ENCODE measurements around the gene MPC2.
A peak's percentile ranks its signal among the peaks of the same experiment; 100 is the strongest.

The MPC2 gene

DNA sequence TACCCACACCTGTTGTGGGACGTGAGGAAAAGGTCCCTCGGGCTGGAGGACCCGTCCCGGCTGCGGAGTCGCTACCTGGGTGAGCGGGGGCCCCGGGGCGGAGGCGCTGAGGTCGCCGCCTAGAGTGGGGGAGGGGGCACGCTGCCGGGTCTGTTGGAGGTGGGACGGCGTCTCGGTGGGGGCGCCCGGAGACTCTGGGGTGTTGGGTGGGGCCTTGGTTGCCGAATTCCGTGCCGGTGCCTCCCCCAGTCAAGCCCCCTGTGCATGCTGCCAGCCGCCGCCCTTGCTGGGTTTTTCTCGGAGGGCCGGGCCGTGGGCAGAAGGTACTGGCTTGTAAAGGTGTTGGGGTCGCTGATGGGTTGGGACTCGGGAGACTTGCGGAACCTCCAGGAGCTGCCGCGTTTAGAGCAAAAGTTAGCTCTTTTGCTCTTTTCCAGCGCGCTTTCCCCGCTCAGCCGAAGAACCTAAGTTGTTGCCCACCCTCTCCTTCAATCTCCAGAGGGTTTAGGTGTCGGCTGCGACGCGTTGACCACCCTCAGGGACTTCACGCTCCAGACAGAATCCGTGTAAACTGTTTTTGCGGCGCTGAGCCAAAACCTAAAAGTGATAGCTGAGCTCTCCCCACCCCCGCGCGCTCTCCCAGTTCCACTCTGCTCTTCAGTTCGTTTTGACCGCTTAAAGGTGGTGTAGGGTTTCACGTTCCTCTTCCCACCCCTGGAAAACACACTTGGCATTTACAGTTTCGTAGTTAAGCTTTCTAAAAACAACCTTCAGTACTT, at the start of gene MPC2:
Gene MPC2, minus strand, starts transcription at position 143 of the 779 bp plus-strand sequence. CDS start 1,231 bp downstream, outside the sequence.
- peak; percentile 50 for DNase-seq

DNA sequence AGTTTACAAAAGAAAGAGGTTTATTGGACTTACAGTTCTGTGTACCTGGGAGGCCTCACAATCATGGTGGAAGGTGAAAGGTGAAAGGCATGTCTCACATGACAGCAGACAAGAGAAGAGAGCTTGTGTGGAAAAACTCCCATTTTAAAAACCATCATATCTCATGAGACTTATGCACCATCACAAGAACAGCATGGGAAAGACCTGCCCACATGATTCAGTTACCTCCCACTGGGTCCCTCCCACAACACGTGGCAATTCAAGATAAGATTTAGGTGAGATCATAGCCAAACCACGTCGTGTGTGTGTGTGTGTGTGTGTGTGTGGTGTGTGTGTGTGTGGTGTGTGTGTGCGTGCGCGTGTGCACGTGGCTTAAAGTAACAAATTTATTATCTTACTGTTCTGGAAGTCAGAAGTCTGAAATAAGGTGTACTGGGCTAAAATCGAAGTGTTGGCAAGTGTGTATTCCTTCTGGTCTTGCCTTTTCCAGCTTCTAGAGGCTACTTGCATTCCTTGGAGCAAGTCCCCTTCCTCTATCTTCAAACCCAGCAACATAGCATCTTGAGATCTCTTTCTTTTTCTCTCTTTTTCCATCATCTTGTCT, 48.1 kb upstream of the MPC2 start:
- DNase-seq = no peak

DNA sequence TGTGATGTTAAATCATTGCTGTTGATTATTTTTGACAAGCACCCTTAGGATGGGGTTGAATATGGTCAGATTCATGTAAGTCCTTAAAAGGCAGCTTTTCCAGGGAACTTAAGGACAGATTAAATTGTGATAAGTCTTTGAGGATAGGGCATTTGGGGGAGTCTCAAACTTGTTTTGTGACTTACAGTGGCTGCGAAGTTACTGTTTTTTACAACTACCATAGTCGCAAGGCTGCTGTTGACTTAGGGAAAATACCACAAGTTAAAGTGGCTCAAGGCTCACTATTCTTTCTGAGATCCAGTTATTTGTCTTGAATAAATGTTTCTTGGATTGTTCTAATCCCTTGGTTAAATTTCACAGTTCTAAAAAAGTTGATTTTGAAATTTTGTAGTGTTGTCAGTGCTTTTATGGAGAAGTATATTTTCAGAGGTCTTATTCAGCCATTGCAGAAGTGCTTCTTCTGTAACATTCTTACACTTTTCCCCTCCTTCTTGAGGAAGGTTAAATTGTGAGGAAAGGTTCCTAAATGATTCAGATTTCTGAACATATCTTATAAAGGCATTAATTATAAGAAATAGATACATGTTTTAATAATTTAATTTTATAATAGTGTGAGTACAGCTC, 47.0 kb upstream of the MPC2 start:
- no peak for DNase-seq

DNA sequence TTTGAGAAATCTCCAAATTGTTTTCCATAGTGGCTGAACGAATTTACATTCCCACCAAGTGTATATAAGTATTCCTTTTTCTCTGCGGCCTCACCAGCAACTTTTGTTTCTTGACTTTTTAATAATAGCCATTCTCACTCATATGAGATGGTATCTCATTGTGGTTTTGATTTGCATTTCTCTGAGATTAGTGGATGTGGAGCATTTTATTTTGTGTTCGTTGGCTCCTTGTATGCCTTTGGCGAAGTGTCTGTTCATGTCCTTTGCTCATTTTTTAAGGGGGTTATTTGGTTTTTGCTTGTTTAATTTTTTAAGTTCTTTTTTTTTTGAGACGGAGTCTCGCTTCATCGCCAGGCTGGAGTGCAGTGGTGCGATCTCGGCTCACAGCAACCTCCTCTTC, 45.1 kb upstream of the MPC2 start:
- no peak for DNase-seq

DNA sequence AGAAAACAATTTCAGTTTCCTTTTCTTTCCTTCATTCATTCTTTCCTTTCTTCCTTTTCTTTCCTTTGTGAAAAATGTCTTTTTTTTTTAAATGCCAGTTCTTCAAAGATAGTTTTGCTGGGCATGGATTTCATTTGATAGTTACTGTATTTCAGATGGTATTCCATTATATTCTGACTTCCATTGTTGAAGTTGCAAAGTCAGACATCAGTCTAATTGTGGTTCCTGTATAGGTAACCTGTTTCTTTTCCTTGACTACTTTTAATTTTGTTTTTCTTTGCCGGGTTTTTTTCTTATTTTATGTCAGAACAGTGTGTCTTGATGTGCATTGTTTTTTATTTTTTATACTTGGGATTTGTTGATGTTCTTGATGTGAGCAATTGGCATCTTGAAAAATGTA, 40.4 kb upstream of the MPC2 start:
- DNase-seq = no peak

DNA sequence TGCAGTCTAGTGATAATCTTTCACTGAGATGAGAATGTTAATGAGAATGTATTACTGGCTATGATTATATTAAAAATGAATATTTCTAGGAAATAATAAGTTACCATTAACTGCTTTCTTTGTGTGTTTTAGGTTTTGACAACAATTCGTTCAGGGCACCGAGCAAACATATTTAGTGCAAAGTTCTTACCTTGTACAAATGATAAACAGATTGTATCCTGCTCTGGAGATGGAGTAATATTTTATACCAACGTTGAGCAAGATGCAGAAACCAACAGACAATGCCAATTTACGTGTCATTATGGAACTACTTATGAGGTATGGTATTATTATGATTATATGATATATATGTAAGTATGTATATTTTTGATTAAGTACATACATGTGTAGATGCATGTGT, 37.8 kb upstream of the MPC2 start:
- no peak for DNase-seq

DNA sequence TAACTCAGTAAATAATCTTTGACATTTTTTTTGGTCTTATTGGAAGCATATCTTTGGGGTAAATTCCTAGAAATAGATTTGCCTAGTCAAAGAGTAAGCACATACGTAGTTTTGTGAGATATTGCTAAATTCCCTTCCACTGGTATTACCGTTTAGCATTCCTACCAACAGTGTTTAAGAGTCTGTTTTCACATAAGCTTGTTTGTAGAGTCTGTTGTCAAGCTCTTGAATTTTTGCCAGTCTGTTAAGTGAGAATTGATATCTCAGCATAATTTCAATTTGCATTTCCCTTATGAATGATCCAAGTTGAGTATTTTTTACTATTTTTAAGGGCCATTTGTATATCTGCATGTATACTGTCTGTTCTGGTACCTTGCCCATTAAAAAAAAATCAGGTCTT, 37.0 kb upstream of the MPC2 start:
- no peak for DNase-seq

DNA sequence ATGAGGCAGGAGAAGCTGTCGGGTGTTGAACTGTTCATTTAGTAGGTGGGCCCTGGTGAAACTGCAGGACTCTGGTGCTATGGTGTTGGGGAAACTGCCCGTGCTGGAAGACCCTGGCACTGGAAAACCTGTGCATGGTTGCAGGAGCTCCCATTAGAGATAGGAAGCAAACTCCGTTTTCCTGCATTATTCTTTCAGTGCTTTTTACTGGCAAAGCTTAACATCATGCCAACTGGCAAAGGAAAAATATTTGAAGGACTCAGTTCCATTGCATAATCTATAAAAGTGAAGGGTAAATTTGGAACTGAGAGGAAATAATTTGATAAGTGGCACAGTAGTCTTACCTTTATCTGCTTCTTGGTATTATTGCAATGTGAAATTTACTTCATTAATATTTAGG, 31.7 kb upstream of the MPC2 start:
- no peak for DNase-seq

DNA sequence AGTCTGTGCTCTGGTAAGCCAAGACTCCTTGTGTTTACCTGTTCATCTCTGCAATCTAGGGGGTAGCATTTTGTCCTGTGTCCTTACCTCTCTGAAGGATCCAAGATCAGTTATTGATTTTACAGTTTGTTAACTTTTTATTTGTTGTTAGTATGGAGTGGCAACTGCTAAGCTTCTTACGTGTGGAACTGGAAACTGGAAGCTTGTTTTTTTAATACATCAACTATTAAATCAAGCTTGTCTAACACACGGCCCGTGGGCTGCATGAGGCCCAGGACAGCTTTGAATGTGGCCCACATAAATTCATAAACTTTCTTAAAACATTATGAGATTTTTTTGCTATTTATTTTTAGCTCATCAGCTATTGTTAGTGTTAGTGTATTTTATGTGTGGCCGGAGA, 29.2 kb upstream of the MPC2 start:
- no peak for DNase-seq

DNA sequence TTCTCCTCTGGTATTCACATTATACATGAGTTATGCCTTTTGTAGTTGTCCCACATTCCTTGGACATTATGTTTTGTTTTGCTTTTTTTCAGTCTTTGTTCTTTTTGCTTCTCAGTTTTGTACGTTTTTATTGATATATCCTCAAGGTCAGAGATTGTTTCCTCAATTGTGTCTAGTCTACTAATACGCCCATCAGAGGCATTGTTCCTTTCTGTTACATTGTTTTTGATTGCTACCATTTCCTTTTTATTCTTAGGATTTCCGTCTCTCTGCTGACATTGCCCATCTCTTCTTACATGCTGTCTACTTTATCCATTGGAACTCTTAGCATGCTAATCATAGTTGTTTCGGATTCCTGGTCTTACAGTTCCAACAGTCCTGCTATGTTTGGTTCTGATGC, 27.8 kb upstream of the MPC2 start:
- no peak for DNase-seq

DNA sequence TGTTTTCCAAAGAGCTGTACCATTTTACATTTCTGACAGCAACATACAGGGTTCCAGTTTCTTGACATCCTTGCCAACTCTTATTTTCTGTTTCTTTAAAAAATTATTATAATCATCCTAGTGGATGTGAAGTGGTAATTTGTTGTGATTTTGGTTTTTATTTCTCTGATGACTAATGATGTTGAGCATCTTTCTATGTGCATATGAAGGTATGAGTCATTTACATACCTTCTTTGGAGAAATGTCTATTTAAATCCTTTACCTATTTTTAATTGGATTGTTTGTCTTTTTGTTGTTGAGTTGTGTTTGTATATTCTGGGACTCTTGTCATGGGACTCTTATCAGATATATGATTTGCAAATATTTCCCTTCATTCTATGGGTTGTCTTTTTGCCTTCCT, 20.8 kb upstream of the MPC2 start:
- no peak for DNase-seq

DNA sequence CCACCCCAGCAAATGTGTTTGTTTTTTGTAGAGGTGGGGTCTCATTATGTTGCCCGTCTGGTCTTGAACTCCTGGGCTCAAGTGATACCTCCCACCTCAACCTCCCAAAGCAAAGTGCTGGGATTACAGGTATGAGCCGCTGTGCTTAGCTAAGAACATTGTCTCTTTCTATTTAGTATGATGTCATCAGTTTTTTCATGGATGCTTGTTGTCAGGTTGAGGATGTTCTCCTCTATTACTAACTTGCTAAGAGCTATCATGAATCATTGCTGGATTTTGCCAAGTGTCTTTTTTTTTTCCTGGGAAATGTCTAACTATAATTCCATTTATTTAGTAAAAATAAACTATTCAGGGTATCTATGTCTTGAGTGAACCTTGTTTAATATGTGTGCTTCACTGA, 19.0 kb upstream of the MPC2 start:
- no peak for DNase-seq

DNA sequence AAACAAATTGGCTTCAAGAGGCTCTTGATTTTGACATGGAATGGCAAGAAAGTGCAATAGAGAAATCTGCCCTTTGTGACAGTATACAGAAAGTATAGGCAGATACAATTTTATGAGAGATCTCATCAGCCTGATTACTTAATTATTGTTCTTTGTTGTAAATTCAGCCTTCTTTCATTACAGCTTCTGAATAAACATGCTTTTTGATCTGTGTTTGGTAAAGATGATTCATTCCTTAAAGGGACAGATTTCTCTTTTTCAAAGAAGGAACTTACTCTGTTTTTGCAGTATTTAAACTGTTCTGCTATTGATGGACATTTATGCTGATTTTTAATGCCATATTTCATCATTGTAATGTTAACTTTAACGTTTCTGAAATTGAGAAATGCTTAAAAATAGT, 13.7 kb upstream of the MPC2 start:
- no peak for DNase-seq

DNA sequence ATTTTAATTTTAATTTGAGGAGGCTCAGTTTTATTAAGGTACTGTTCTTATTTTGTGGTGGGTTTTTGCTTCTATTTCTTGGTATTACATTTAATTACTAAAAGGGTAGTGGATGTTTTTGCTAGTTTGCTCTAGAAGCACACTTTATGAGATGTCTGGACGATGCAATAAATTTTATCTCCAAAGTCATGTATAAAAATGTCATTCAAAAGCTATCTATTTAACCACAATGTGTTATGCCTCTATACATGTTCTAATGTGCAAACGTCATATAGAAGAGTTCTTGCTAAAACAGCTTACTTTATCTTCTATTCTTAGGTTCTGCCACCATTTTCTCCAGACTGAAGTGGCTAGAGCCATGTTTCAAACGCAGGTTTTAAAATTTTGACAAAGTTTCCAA, 12.9 kb upstream of the MPC2 start:
- no peak for DNase-seq

DNA sequence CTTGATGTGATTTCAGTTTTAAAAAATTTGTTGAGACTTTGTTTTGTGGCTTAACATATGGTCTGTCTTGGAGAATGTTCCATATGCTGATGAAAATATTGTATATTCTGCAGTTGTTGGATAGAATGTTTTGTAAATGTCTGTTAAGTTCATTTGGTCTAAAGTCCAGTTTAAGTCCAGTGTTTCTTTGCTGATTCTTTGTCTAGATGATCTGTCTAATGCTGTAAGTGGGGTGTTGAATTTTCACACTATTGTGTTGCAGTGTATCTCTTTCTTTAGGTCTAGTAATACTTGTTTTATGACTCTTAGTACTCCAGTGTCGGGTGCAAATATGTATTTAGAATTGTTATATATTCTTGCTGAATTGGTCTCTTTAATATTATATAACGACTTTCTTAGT, 10.9 kb upstream of the MPC2 start:
- no peak for DNase-seq

DNA sequence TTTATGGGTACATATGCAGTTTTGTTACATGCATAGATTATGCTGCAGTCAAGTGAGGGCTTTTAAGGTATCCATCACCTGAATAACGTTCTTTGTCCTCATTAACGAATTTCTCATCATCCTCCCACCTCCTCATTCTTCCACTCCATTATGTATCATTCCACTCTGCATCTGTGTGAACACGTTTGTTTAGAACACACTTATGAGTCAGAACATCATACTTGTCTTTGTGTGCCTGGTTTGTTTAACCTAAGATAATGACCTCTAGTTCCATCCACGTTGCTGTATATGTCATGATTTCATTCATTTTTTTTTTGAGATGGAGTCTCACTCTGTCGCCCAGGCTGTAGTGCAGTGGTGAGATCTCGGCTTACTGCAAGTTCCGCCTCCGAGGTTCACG, 6.7 kb upstream of the MPC2 start:
- DNase-seq = no peak

DNA sequence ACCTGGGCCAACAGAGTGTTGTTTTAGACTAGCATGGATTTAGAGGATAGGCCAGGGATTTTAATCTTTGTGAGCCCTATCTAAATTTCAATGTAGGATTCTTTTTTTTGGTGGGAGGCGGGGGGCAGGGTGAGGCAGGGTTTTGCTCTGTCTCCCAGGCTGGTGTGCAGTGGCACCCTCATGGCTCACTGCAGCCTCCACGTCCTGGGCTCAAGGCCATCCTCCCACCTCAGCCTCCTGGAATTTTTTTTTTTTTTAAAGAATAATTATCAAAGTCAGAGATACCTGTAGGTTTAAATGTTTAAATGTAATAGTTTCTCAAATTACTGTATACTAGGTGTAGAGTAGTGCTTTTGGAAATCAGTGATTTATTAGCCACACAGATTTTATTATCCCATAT, 3.4 kb upstream of the MPC2 start:
- DNase-seq = no peak

DNA sequence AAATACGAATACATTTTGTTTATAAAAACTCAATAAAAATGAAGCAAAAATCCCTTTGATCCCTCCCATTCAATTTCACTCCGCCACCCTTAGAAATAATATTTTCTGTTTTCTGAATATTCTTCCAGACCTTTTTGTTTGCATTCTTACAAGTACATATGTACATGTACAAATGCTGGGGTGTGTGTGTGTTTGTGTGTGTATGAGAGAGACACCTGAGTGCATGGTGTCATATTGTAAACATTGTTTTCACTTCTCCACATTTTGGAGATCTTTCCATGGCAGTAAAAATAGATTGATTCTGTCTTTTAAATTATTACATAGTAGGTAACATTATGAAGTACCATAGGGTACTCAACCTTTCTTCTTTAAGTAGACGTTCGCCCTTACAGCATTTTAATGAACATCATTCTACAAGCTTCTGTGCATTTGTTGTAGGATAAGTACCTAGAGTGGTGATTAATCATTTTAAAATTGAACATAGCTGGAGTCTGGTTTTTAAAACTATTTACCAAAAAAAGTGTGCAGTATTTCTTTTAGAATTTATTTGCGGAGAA, 1.3 kb upstream of the MPC2 start:
- DNase-seq = no peak

DNA sequence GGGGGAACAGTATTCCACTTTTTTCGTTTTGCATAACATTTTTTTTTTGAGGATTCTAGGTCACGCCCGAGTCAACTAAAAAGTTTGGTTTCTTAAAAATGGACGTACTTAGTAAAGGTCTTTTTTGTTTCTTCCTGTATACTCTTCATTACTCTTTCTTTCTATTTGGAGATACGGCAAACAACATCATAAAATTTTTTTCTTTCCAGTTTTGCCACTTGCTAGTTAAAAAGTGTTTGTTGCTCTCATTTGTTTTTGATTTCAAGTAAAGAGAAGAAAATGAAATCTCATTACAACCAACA, 788 bp upstream of the MPC2 start:
- no peak for DNase-seq

DNA sequence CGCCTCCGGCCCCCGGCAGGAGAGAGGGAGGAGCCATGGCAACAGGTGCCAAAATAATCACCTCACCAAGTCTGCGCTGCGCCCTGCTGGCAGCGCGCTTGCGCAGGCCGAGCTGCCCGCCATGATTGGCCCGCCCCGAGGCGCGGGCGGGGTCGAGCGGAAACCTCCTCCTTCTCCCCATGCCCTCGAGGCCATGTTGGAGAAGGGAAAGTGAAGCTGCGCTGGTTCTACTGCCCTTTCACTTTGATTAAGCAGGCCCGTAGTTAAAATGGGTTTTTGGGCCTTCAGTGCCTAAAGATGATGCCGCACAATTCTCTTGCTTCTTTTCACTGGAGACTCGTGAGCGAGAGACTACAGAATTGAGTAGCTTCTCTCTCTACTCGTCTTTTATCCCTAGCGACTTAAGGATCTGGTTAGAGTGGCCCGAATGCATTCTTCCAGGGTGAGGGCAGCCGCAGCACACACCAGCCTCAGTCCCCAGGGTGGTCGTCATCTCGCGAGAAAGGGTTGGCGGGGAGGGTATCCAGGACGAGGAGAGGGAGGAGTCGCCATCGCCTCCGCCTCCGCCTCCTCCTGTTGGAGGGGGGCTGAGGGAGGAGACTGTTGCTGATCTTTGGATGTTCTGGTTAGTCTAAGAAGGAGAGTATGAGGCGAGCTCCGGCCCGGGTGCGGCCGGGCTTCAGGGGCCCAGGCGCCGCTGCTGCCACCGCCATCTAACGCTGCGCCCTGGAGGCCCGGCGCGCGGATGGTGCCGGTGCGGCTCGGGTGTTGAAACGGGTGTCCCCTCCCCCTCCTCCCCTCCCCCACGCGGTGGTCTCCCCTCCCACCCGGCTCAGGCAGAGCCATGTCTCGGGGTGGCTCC, 573 bp downstream of the MPC2 start, which contains the start of gene DCAF6:
Gene DCAF6, plus strand, starts transcription at position 616 of the 862 bp plus-strand sequence. Its CDS starts 229 bp downstream, at position 845.
- peak; percentile 98 for DNase-seq

DNA sequence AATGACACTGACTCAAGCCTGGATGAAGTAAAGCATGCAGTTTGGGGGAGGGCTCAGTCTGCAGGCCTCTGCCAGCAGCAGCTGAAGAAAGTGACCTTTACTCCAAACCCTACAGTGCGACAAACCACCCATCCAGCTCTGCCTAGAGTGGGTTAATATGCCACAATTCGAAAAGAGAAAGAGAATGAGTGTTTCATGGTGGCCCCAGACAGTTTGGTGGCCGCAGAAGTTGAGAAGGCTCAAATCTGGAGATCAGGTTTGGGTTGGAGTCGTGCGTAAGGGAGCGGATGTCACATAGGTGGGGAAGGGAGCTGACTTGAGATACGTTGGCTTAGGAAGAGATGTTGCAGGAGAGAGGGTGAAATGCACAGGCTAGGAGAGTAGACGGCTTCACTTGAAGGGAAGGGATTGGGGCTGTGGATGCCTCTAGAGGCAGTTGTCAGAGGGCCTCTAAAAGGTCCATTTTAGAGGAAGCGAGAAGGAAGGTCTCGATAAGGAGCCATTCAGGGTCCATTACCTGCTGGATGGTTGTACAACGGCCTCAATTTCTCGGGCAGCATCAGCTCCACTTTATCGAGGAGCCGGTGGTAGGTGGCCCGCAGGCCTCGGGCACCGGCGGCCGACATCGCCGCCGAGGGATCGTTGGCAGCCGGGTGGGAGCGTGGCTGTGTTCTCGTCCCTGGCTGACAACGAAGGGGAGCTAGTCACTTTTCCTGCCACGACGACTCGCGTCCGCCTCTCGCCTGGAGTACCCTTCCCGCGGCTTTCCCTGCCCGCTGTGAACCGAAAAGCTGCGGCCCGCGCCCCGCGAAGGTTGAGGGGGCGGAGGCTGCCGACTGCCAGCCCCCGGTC, 1.4 kb downstream of the MPC2 start:
- DNase-seq = peak; percentile 58

Data from activated CD4-positive, alpha-beta T cell treated with anti-CD3 and anti-CD28 coated beads, Interleukin-2, amount 50 U/mL, for 16 hours (primary cell).